HuH-7.5 (cell line): ENCODE measurements around the gene CRACR2A.

Source experiments
- DNase-seq: peaks from one replicate; pipeline ENCODE4 v3.0.0; 2011; ENCODE audit warnings: low spot score

The CRACR2A gene

GRCh38 chr12:3684449-3685051 lies 68.4 kb downstream of the CRACR2A start:
- DNase-seq: no peak

- DNase-seq: no peak
Measured at GRCh38 chr12:3683670-3684069, 69.2 kb downstream of the CRACR2A start.

- DNase-seq: no peak
Measured at GRCh38 chr12:3681595-3682061, 71.3 kb downstream of the CRACR2A start.

GRCh38 chr12:3680919-3681594 lies 71.9 kb downstream of the CRACR2A start:
- no peak for DNase-seq

GRCh38 chr12:3679831-3680230 lies 73.1 kb downstream of the CRACR2A start:
- no peak for DNase-seq

GRCh38 chr12:3677609-3678008 lies 75.3 kb downstream of the CRACR2A start:
- DNase-seq: no peak

GRCh38 chr12:3673981-3674708 lies 78.8 kb downstream of the CRACR2A start:
- DNase-seq: no peak

- no peak for DNase-seq
Measured at GRCh38 chr12:3672113-3672509, 80.8 kb downstream of the CRACR2A start.

- no peak for DNase-seq
Measured at GRCh38 chr12:3671330-3672112, 81.4 kb downstream of the CRACR2A start.

- DNase-seq: no peak
Measured at GRCh38 chr12:3670083-3670620, 82.8 kb downstream of the CRACR2A start.

- DNase-seq: no peak
Measured at GRCh38 chr12:3669594-3669993, 83.3 kb downstream of the CRACR2A start.

- DNase-seq: no peak
Measured at GRCh38 chr12:3668479-3669165, 84.3 kb downstream of the CRACR2A start.

GRCh38 chr12:3667485-3667884 lies 85.4 kb downstream of the CRACR2A start:
- no peak for DNase-seq

GRCh38 chr12:3666441-3666840 lies 86.5 kb downstream of the CRACR2A start:
- no peak for DNase-seq

- no peak for DNase-seq
Measured at GRCh38 chr12:3662521-3662921, 90.4 kb downstream of the CRACR2A start.

GRCh38 chr12:3661028-3661427 lies 91.9 kb downstream of the CRACR2A start:
- DNase-seq: no peak

GRCh38 chr12:3658327-3659163 lies 94.4 kb downstream of the CRACR2A start:
- DNase-seq: peak; percentile 21

- no peak for DNase-seq
Measured at GRCh38 chr12:3656946-3657622, 95.8 kb downstream of the CRACR2A start.

- peak; percentile 31 for DNase-seq
Measured at GRCh38 chr12:3655328-3655900, 97.5 kb downstream of the CRACR2A start.
